Central memory CD8-positive, alpha-beta T cell (primary cell): ENCODE results near the gene C10orf90.

Source experiments
- ATAC-seq: fragments of 150-1000 bp; cut with Tn5 transposase; replicated peaks from 2 replicates; pipeline ENCODE4 v1.10.0; 2022; ENCODE audit warnings: mild to moderate bottlenecking, moderate FRiP score, moderate number of reproducible peaks; ENCODE audit not compliant: poor library complexity, severe bottlenecking; ENCODE audit errors: extremely low read depth
- DNase-seq, 2 donors: peaks; one replicate each; pipeline ENCODE4 v3.0.0; 2021; ENCODE audit warnings: low spot score in 2 of 2
- H3K27ac Mint-ChIP-seq: one replicate; pipeline ENCODE4 v1.8.0; 2022; ENCODE audit warnings: low read depth, mild to moderate bottlenecking, moderate library complexity, mixed read lengths
- H3K27me3 Mint-ChIP-seq: one replicate; pipeline ENCODE4 v1.8.0; 2022; ENCODE audit warnings: mixed read lengths
- H3K36me3 Mint-ChIP-seq: one replicate; pipeline ENCODE4 v1.8.0; 2022; ENCODE audit warnings: mild to moderate bottlenecking, moderate library complexity, mixed read lengths; ENCODE audit not compliant: insufficient read depth
- H3K4me1 Mint-ChIP-seq: one replicate; pipeline ENCODE4 v1.8.0; 2022; ENCODE audit warnings: mixed read lengths
- H3K4me3 Mint-ChIP-seq: one replicate; pipeline ENCODE4 v1.8.0; 2022; ENCODE audit warnings: mild to moderate bottlenecking, moderate library complexity, mixed read lengths
- H3K9me3 Mint-ChIP-seq: one replicate; pipeline ENCODE4 v1.8.0; 2022; ENCODE audit warnings: mixed read lengths

Gene C10orf90

GRCh38 chr10:126646110-126646509, 24.4 kb downstream of the C10orf90 start:
- no peak overlapping the region for H3K4me3 Mint-ChIP-seq
- no peaks in the 10 kb centered on the region for H3K4me1 Mint-ChIP-seq
- peaks cover 19% of the 10 kb centered on the region for H3K9me3 Mint-ChIP-seq
- no peaks in the 10 kb centered on the region for H3K36me3 Mint-ChIP-seq
- ATAC-seq (no peak), DNase-seq (no peak)
- H3K27ac Mint-ChIP-seq = no peak overlapping the region
- H3K27me3 Mint-ChIP-seq = no peaks in the 10 kb centered on the region

GRCh38 chr10:126640401-126640800, 30.1 kb downstream of the C10orf90 start:
- Mint-ChIP-seq H3K36me3 (no peaks in the 10 kb centered on the region), H3K27ac (no peak overlapping the region), H3K4me1 (no peaks in the 10 kb centered on the region), H3K4me3 (no peak overlapping the region), H3K9me3 (peaks cover 31% of the 10 kb centered on the region), H3K27me3 (no peaks in the 10 kb centered on the region)
- no peak for ATAC-seq
- no peak for DNase-seq

GRCh38 chr10:126639084-126639483, 31.4 kb downstream of the C10orf90 start:
- no peak overlapping the region for H3K27ac Mint-ChIP-seq
- no peaks in the 10 kb centered on the region for H3K27me3 Mint-ChIP-seq
- H3K36me3 Mint-ChIP-seq = no peaks in the 10 kb centered on the region
- H3K4me3 Mint-ChIP-seq = no peak overlapping the region
- H3K4me1 Mint-ChIP-seq = no peaks in the 10 kb centered on the region
- no peak for ATAC-seq
- H3K9me3 Mint-ChIP-seq = peaks cover 29% of the 10 kb centered on the region
- no peak for DNase-seq

GRCh38 chr10:126638542-126638941, 32.0 kb downstream of the C10orf90 start:
- ATAC-seq (no peak), DNase-seq (no peak)
- H3K9me3 Mint-ChIP-seq = peaks cover 26% of the 10 kb centered on the region
- H3K27ac Mint-ChIP-seq = no peak overlapping the region
- H3K27me3 Mint-ChIP-seq = no peaks in the 10 kb centered on the region
- no peaks in the 10 kb centered on the region for H3K36me3 Mint-ChIP-seq
- no peaks in the 10 kb centered on the region for H3K4me1 Mint-ChIP-seq
- no peak overlapping the region for H3K4me3 Mint-ChIP-seq

- Mint-ChIP-seq H3K4me3 (no peak overlapping the region), H3K27me3 (no peaks in the 10 kb centered on the region), H3K4me1 (no peaks in the 10 kb centered on the region), H3K9me3 (peaks cover 21% of the 10 kb centered on the region), H3K36me3 (no peaks in the 10 kb centered on the region), H3K27ac (no peak overlapping the region)
- no peak for DNase-seq
- no peak for ATAC-seq
Measured at GRCh38 chr10:126637501-126637900, 33.0 kb downstream of the C10orf90 start.

- Mint-ChIP-seq H3K27me3 (no peaks in the 10 kb centered on the region), H3K4me3 (no peak overlapping the region), H3K36me3 (no peaks in the 10 kb centered on the region), H3K4me1 (no peaks in the 10 kb centered on the region), H3K9me3 (peaks cover 24% of the 10 kb centered on the region), H3K27ac (no peak overlapping the region)
- ATAC-seq (no peak), DNase-seq (no peak)
Measured at GRCh38 chr10:126634911-126635310, 35.6 kb downstream of the C10orf90 start.

- H3K27ac Mint-ChIP-seq = no peak overlapping the region
- H3K27me3 Mint-ChIP-seq = no peaks in the 10 kb centered on the region
- ATAC-seq (no peak), DNase-seq (no peak)
- no peaks in the 10 kb centered on the region for H3K4me1 Mint-ChIP-seq
- H3K9me3 Mint-ChIP-seq = peaks cover 25% of the 10 kb centered on the region
- no peaks in the 10 kb centered on the region for H3K36me3 Mint-ChIP-seq
- H3K4me3 Mint-ChIP-seq = no peak overlapping the region
Measured at GRCh38 chr10:126634347-126634746, 36.1 kb downstream of the C10orf90 start.

GRCh38 chr10:126632705-126633104, 37.8 kb downstream of the C10orf90 start:
- Mint-ChIP-seq H3K4me3 (no peak overlapping the region), H3K9me3 (peaks cover 25% of the 10 kb centered on the region), H3K4me1 (no peaks in the 10 kb centered on the region), H3K36me3 (no peaks in the 10 kb centered on the region), H3K27me3 (no peaks in the 10 kb centered on the region), H3K27ac (no peak overlapping the region)
- DNase-seq (no peak), ATAC-seq (no peak)

- ATAC-seq = no peak
- Mint-ChIP-seq H3K27ac (no peak overlapping the region), H3K4me3 (no peak overlapping the region), H3K36me3 (no peaks in the 10 kb centered on the region), H3K4me1 (no peaks in the 10 kb centered on the region), H3K9me3 (peaks cover 15% of the 10 kb centered on the region), H3K27me3 (no peaks in the 10 kb centered on the region)
- DNase-seq = no peak
Measured at GRCh38 chr10:126629925-126630624, 40.4 kb downstream of the C10orf90 start.

- no peaks in the 10 kb centered on the region for H3K4me1 Mint-ChIP-seq
- H3K27ac Mint-ChIP-seq = no peak overlapping the region
- H3K27me3 Mint-ChIP-seq = no peaks in the 10 kb centered on the region
- no peaks in the 10 kb centered on the region for H3K36me3 Mint-ChIP-seq
- DNase-seq (no peak), ATAC-seq (no peak)
- peaks cover 15% of the 10 kb centered on the region for H3K9me3 Mint-ChIP-seq
- no peak overlapping the region for H3K4me3 Mint-ChIP-seq
Measured at GRCh38 chr10:126628746-126629145, 41.7 kb downstream of the C10orf90 start.

GRCh38 chr10:126621846-126622245, 48.6 kb downstream of the C10orf90 start:
- Mint-ChIP-seq H3K9me3 (peaks cover 16% of the 10 kb centered on the region), H3K27ac (no peak overlapping the region), H3K4me3 (no peak overlapping the region), H3K27me3 (no peaks in the 10 kb centered on the region), H3K36me3 (no peaks in the 10 kb centered on the region), H3K4me1 (no peaks in the 10 kb centered on the region)
- no peak for DNase-seq
- no peak for ATAC-seq

GRCh38 chr10:126618466-126618865, 52.0 kb downstream of the C10orf90 start:
- H3K27me3 Mint-ChIP-seq = no peaks in the 10 kb centered on the region
- no peak overlapping the region for H3K4me3 Mint-ChIP-seq
- H3K27ac Mint-ChIP-seq = no peak overlapping the region
- ATAC-seq (no peak), DNase-seq (no peak)
- no peaks in the 10 kb centered on the region for H3K4me1 Mint-ChIP-seq
- H3K36me3 Mint-ChIP-seq = no peaks in the 10 kb centered on the region
- peaks cover 17% of the 10 kb centered on the region for H3K9me3 Mint-ChIP-seq

GRCh38 chr10:126617733-126618132, 52.8 kb downstream of the C10orf90 start:
- ATAC-seq = no peak
- H3K4me1 Mint-ChIP-seq = no peaks in the 10 kb centered on the region
- no peak for DNase-seq
- H3K27me3 Mint-ChIP-seq = no peaks in the 10 kb centered on the region
- H3K36me3 Mint-ChIP-seq = no peaks in the 10 kb centered on the region
- H3K4me3 Mint-ChIP-seq = no peak overlapping the region
- H3K9me3 Mint-ChIP-seq = peaks cover 21% of the 10 kb centered on the region
- H3K27ac Mint-ChIP-seq = no peak overlapping the region
